ENCODE measurements around the gene ARRDC4. TPM values are rescaled to one million over a fixed set of nuclear protein-coding genes. Genes with fewer than 3 reads are reported as not detected.

The ARRDC4 gene
- total and polyA plus RNA-seq, 2 of the 4 experiments (the other 2 are of a cell fraction), result 5.3 to 9.1 TPM

- intact Hi-C loops (cut with micrococcal nuclease) (no loop called here), in situ Hi-C loops (cut with MboI; ENCODE audit: low sequenced_read_pairs) (no loop called here), dilution Hi-C loops (cut with HindIII; ENCODE audit: low sequenced_read_pairs, unreplicated experiment) (no loop called here)
- H3K23ac ChIP-seq (ENCODE audit: low read depth, low read length), result no peak overlapping the region
- H3K14ac ChIP-seq (replicated peaks; ENCODE audit: low read depth, low read length), result no peak overlapping the region
- H3K36me3 ChIP-seq (ENCODE audit: control insufficient read depth, insufficient read depth, low read length), result peaks cover 8% of the 10 kb centered on the region
- H2AK5ac ChIP-seq (ENCODE audit: low read depth, low read length), result no peak overlapping the region
- peak overlapping the region; percentile 51; the same call in 1 of the 2 replicates for H2BK120ac ChIP-seq (ENCODE audit: low read depth, low read length)
- no peak overlapping the region for H3K4me3 ChIP-seq (ENCODE audit: insufficient read depth, low read depth, low read length)
- DNase-seq, result no peak
- H2BK15ac ChIP-seq (ENCODE audit: low read depth, low read length), result no peak overlapping the region
- H3K9me3 ChIP-seq (ENCODE audit: control insufficient read depth, insufficient read depth, low read length), result no peaks in the 10 kb centered on the region
- no peak overlapping the region; the same call in 1 of the 2 replicates for H3K18ac ChIP-seq (ENCODE audit: low read depth, low read length)
- BruUV-seq (replicated peaks), result no TSS peak
- no peak overlapping the region for H3K56ac ChIP-seq (ENCODE audit: extremely low read depth, insufficient read depth, low read length)
- no peak for ATAC-seq (ENCODE audit: low read depth)
- no peak overlapping the region for H4K5ac ChIP-seq (ENCODE audit: low read depth, low read length)
- no peaks in the 10 kb centered on the region for H4K20me1 ChIP-seq (ENCODE audit: insufficient read depth, low read length)
- peak overlapping the region; percentile 8; the same call in 1 of the 2 replicates for H2BK20ac ChIP-seq (ENCODE audit: low read depth, low read length)
- no peak overlapping the region for H3K9ac ChIP-seq (ENCODE audit: low read depth, low read length)
- no peak overlapping the region for H2AK9ac ChIP-seq (replicated peaks; ENCODE audit: low read depth, low read length, poor library complexity)
- peaks cover 0 to 8% of the 10 kb centered on the region in 2 experiments; a peak in 1 of 4 replicates for H3K79me1 ChIP-seq (ENCODE audit: low read depth in 1 of 2, low read length in 2 of 2)
- no peak for TF ChIP-seq FOS (IDR thresholded peaks at IDR 0.05; ENCODE audit: low read depth, low read length)
- TF ChIP-seq BHLHE40 (IDR thresholded peaks at IDR 0.05; ENCODE audit: low read depth, low read length), result no peak
- no peak for TF ChIP-seq MXI1 (IDR thresholded peaks at IDR 0.05; ENCODE audit: borderline replicate concordance, low read depth, low read length)
- no peak for TF ChIP-seq RCOR1 (IDR thresholded peaks at IDR 0.05; ENCODE audit: insufficient replicate concordance, low read length)
- no peak for TF ChIP-seq POLR2A (IDR thresholded peaks at IDR 0.05; ENCODE audit: low read depth, low read length)
- no peak for TF ChIP-seq SMC3 (IDR thresholded peaks at IDR 0.05; ENCODE audit: low read depth, low read length)
- TF ChIP-seq RAD21 (IDR thresholded peaks at IDR 0.05; ENCODE audit: low read length), result no peak
- no peak for TF ChIP-seq CHD1 (IDR thresholded peaks at IDR 0.05; ENCODE audit: low read depth, low read length)
- no peak for TF ChIP-seq RFX5 (IDR thresholded peaks at IDR 0.05; ENCODE audit: low read depth, low read length)
- no peak for TF ChIP-seq MAFK (IDR thresholded peaks at IDR 0.05; ENCODE audit: low read depth, low read length)
- no peak for TF ChIP-seq CTCF (conservative IDR thresholded peaks at IDR 0.05; ENCODE audit: low read depth, low read length)
- TF ChIP-seq MAZ (IDR thresholded peaks at IDR 0.05; ENCODE audit: borderline replicate concordance, low read depth, low read length), result no peak
- no peak for TF ChIP-seq ELK1 (IDR thresholded peaks at IDR 0.05; ENCODE audit: borderline replicate concordance, low read depth, low read length)
- no peak for TF ChIP-seq USF2 (IDR thresholded peaks at IDR 0.05; ENCODE audit: low read depth, low read length)
- TF ChIP-seq CEBPB (IDR thresholded peaks at IDR 0.05; ENCODE audit: low read depth, low read length), result no peak
- H3K9me1 ChIP-seq (ENCODE audit: insufficient read depth, low read length), result no peaks in the 10 kb centered on the region
- CTCF ChIA-PET, result no interaction called here
- no CpG with 5 or more reads among the region's 2 CpGs for WGBS, 2 experiments (ENCODE audit: extremely low coverage in 2 of 2, insufficient read length in 1 of 2)
- no peak overlapping the region for H2AFZ ChIP-seq (replicated peaks; ENCODE audit: low read length, poor library complexity)
- H3K27me3 ChIP-seq (ENCODE audit: control insufficient read depth, insufficient read depth, low read length), result no peaks in the 10 kb centered on the region
- H2BK5ac ChIP-seq (ENCODE audit: low read depth, low read length, poor library complexity, severe bottlenecking), result peak overlapping the region; percentile 78
- H3K4me1 ChIP-seq (ENCODE audit: control insufficient read depth, insufficient read depth, low read length), result peaks cover 13% of the 10 kb centered on the region
- H4K91ac ChIP-seq (ENCODE audit: insufficient read depth, low read depth, low read length), result no peak overlapping the region
- H3K27ac ChIP-seq (ENCODE audit: insufficient read depth, low read length), result no peak overlapping the region
- H4K8ac ChIP-seq (ENCODE audit: low read depth in 2 of 2, low read length in 2 of 2), result no peak overlapping the region
- H3K4me2 ChIP-seq (ENCODE audit: low read depth, low read length), result peak overlapping the region; percentile 63; the same call in 1 of the 2 replicates
- H3K4ac ChIP-seq (ENCODE audit: low read depth, low read length), result no peak overlapping the region
- POLR2A ChIA-PET (ENCODE audit: unreplicated experiment), result no interaction called here
Measured at GRCh38 chr15:97967881-97968280, 7.4 kb downstream of the ARRDC4 start.

Data from IMR-90 (cell line).